ENCODE measurements around the gene ARL4D.
"Not testable (repeated sequence)": the region's sequence is repeated elsewhere in the genome, so short reads cannot be mapped to it uniquely, and the experiment has no call there.

The ARL4D gene

GRCh38 chr17:43395165-43395564, 3.6 kb upstream of the ARL4D start:
- no peak for DNase-seq (ENCODE audit: low read depth in 3 of 3)

GRCh38 chr17:43396491-43397060, 2.2 kb upstream of the ARL4D start:
- no peak for DNase-seq (ENCODE audit: low read depth in 3 of 3)

- DNase-seq (ENCODE audit: low read depth in 3 of 3) = no peak
These were observed 1.1 kb downstream of the ARL4D start for GRCh38 chr17:43399839-43400328.

- DNase-seq (ENCODE audit: low read depth in 3 of 3) = no peak
These were observed 2.3 kb downstream of the ARL4D start for GRCh38 chr17:43400943-43401717.

- DNase-seq (ENCODE audit: low read depth in 3 of 3) = no peak
These were observed 3.3 kb downstream of the ARL4D start for GRCh38 chr17:43402078-43402477.

GRCh38 chr17:43402567-43402966, 3.8 kb downstream of the ARL4D start:
- DNase-seq (ENCODE audit: low read depth in 3 of 3) = no peak

GRCh38 chr17:43403846-43404245, 5.1 kb downstream of the ARL4D start:
- DNase-seq (ENCODE audit: low read depth in 3 of 3) = no peak

- DNase-seq (ENCODE audit: low read depth in 3 of 3) = no peak
These were observed 7.1 kb downstream of the ARL4D start for GRCh38 chr17:43405861-43406260.

- no peak for DNase-seq (ENCODE audit: low read depth in 3 of 3)
These were observed 8.2 kb downstream of the ARL4D start for GRCh38 chr17:43406676-43407645.

- DNase-seq (ENCODE audit: low read depth in 3 of 3) = no peak
These were observed 10.3 kb downstream of the ARL4D start for GRCh38 chr17:43409131-43409530.

- DNase-seq (ENCODE audit: low read depth in 3 of 3) = no peak
These were observed 12.0 kb downstream of the ARL4D start for GRCh38 chr17:43410557-43411368.

- DNase-seq (ENCODE audit: low read depth in 3 of 3) = no peak
These were observed 12.5 kb downstream of the ARL4D start for GRCh38 chr17:43411369-43411677.

- no peak for DNase-seq (ENCODE audit: low read depth in 3 of 3)
These were observed 13.0 kb downstream of the ARL4D start for GRCh38 chr17:43411749-43412148.

GRCh38 chr17:43412166-43412565, 13.4 kb downstream of the ARL4D start:
- no peak for DNase-seq (ENCODE audit: low read depth in 3 of 3)

GRCh38 chr17:43416998-43417890, 18.5 kb downstream of the ARL4D start:
- DNase-seq (ENCODE audit: low read depth in 3 of 3) = no peak

- no peak for DNase-seq (ENCODE audit: low read depth in 3 of 3)
These were observed 19.9 kb downstream of the ARL4D start for GRCh38 chr17:43418441-43419374.

GRCh38 chr17:43419375-43419882, 20.6 kb downstream of the ARL4D start:
- DNase-seq (ENCODE audit: low read depth in 3 of 3) = not testable (repeated sequence)

GRCh38 chr17:43423777-43424455, 25.1 kb downstream of the ARL4D start:
- no peak for DNase-seq (ENCODE audit: low read depth in 3 of 3)

Data from stimulated activated CD4-positive, alpha-beta T cell treated with anti-CD3 and anti-CD28 coated beads, TNF-alpha, amount 100 ng/mL, for 24 hours (primary cell).